Renal cortical epithelial cell (primary cell): ENCODE results near the gene OR51V1. TPM values are rescaled to one million over a fixed set of nuclear protein-coding genes. Genes with fewer than 3 reads are reported as not detected.
A peak's percentile ranks its signal among the peaks of the same experiment; 100 is the strongest.
"Not testable (repeated sequence)": the region's sequence is repeated elsewhere in the genome, so short reads cannot be mapped to it uniquely, and the experiment has no call there.

Experiments used
- DNase-seq: peaks from one replicate; pipeline ENCODE4 v3.0.0-alpha.2; 2011; ENCODE audit warnings: low read depth
- total RNA-seq: library from RNA; depleted of rRNA; stranded (reverse); fragments of >200 nt; gene quantifications from 2 replicates; pipeline ENCODE4 v1.2.3, GENCODE V29; 2014

The OR51V1 gene, protein sequence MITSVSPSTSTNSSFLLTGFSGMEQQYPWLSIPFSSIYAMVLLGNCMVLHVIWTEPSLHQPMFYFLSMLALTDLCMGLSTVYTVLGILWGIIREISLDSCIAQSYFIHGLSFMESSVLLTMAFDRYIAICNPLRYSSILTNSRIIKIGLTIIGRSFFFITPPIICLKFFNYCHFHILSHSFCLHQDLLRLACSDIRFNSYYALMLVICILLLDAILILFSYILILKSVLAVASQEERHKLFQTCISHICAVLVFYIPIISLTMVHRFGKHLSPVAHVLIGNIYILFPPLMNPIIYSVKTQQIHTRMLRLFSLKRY
- total RNA-seq: not detected in 2 replicates

DNA sequence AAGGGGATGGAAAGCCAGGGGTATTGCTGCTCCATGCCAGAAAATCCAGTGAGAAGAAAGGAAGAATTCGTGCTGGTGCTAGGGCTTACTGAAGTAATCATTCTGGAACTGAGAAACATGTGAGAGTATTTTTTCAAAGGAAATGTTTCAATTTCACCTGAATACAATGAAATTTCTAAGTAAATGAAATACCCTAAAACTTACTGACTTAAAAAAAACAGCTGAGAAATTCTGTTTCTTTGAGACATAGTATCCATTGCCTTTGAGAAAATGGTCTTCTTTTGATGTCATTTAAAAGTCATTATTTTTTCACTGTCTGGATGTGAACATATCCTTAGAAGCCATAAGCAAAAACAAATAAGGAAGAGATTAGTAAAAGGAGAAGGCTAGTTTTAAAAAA is at the start of gene OR51V1:
OR51V1 (minus strand) TSS at position 101 of the 400 bp plus-strand sequence; CDS start at position 101, 0 bp downstream.
- DNase-seq: no peak

GRCh38 chr11:5249807-5250396 is 49.4 kb upstream of the OR51V1 start, which contains the start of gene HBG1:
HBG1 (minus strand) TSS chr11:5249857; CDS start chr11:5249804, 53 bp downstream.
- not testable (repeated sequence) for DNase-seq

DNA sequence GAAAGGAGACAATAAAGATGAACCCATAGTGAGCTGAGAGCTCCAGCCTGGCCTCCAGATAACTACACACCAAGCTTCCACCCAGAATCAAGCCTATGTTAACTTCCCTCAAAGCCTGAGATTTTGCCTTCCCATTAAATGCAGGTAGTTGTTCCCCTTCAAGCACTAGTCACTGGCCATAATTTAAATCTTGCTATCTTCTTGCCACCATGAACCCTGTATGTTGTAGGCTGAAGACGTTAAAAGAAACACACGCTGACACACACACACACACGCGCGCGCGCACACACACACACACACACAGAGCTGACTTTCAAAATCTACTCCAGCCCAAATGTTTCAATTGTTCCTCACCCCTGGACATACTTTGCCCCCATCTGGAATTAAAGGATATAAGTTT is 48.0 kb upstream of the OR51V1 start:
- DNase-seq: not testable (repeated sequence)

DNA sequence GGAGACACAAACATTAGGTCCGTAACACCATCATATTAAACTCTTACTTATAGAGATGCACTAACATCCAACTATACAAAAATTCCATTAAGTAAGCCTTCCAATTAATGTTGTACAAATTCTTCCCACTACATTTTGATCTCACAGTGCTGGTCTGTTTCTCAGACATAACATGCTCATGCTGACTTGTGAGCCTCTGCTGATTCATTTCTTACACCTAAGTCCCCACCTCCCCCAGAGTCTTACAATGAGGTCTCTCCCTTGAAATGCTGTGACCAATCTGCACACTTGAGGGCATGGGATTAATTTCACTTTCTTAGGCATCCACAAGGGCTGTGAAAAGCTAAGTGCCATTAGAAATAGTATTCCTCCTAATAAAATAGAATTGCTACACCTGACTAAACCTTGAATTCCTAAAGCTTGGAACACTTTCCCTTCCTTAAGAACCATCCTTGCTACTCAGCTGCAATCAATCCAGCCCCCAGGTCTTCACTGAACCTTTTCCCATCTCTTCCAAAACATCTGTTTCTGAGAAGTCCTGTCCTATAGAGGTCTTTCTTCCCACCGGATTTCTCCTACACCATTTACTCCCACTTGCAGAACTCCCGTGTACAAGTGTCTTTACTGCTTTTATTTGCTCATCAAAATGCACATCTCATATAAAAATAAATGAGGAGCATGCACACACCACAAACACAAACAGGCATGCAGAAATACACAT is 47.1 kb upstream of the OR51V1 start:
- no peak for DNase-seq

DNA sequence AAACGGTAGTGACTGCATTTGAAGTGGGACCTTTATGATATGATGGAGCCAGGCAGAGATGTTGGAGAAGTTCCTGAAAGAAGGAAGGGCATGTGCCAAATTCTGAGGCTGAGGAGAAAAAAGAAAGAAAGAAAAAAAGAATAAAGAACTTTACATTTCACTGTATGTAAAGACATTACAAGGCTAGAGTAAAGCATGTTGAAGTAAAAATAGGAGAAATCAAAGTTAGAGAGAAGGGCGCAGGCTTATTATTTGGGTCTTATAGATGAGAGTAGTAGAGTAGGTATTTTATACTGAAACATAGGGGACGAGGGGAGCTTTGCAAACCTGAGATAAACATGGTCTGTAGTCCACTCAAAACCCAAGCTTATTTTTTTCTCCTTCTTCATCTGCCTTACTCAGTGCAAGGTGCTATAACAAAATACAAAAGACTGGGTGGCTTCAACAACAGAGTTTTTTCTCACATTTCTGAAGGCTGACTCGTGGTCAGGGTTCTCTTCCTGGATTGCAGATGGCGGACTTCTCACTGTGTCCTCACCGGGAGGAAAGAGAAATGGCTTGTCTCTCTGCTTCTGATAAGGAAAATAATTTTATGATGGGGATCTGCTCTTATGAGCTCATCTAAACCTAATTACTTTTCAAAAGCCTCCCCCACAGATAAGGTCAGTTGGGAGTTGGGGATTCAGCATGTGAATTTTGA is 46.4 kb upstream of the OR51V1 start:
- DNase-seq: no peak

- DNase-seq: no peak
These were observed 44.7 kb upstream of the OR51V1 start for GRCh38 chr11:5245155-5245554.

GRCh38 chr11:5243816-5244180 is 43.3 kb upstream of the OR51V1 start:
- no peak for DNase-seq

DNA sequence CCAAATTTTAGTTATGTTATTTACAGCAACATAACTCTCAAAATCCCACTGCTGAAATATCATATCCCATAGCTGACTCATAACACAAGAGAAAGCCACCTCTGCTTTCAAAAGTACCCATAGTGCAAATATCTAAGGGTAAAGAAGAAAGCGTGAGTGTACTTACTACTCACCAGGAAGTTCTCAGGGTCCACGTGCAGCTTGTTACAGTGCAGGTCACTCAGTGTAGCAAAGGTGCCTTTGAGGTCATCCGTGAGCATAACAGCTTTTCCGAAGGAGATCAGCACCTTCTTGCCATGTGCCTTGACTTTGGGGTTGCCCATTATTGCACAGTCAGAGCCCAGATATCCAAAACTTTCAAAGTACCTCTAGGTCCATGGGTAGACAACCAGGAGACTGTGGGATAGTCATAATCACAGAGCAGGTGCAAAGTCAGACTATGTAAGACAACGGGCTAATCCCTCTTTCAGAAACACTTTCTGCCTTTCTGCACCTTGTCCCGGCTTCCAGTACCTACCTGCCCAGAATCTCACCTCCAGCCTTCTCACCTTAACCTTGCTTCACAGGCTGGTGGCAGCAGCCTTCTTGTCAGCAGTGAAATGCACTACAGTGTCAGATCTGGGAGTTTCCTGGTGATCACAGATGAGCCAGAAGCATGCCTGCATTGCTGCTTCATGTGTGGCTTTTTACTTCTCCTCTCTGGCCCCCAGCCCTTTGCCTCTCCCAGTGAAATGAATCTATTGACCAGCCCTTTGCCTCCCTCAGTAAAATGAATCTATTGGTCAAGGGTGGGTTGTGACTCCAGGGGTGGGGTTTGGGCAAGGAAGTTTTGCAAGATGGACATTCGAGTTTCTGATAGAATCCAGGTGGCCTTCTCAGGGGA is 42.7 kb upstream of the OR51V1 start:
- no peak for DNase-seq

- no peak for DNase-seq
These were observed 41.7 kb upstream of the OR51V1 start for GRCh38 chr11:5242208-5242607.

- no peak for DNase-seq
These were observed 41.0 kb upstream of the OR51V1 start for GRCh38 chr11:5241458-5241857.

DNA sequence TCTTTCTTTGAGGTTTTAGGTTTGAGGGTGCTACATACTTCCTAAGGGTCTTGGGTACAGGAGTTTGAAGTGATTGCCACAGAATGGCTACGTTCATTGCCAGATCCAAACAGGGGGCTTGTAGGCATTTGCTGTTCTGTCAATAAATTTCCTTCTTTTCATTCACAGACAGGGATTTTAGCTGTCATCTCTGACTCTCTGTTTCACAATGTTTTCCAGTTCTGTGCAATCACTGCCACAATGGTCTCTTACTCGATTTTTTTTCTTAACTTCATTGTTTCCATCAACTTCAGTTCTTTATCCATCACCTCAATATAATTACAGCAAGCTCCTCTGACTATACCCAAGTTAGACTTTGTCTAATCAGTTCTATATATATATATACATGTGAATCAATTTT is 40.0 kb upstream of the OR51V1 start:
- no peak for DNase-seq

DNA sequence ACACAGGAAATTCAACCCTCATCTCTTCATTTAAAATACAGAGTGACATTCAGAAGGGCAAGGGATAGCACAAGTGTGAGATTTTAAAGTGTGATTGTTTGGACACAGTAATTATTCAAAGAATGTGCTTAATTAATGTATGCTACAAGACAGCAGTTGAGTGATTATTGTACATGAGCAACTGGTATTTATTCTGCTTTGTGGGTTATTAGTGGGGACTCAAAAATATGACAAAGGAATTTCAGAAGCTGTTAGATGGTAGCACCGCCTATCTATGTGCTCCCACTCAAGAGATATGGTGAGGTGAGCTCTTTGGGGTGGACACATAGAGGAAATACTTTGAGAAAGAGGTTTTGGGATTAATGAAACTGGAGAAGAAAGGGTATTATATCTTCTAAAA is 39.6 kb upstream of the OR51V1 start:
- DNase-seq: no peak

GRCh38 chr11:5239046-5239445 is 38.6 kb upstream of the OR51V1 start:
- DNase-seq: no peak

GRCh38 chr11:5238486-5238885 is 38.0 kb upstream of the OR51V1 start:
- DNase-seq: no peak

DNA sequence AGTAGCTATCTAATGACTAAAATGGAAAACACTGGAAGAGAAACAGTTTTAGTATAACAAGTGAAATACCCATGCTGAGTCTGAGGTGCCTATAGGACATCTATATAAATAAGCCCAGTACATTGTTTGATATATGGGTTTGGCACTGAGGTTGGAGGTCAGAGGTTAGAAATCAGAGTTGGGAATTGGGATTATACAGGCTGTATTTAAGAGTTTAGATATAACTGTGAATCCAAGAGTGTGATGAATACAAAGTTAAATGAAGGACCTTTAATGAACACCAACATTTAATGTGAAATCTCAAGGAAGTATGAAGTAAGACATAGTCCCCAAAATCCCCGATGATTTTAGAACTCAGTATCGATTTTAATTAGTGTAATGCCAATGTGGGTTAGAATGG is 36.9 kb upstream of the OR51V1 start:
- DNase-seq: no peak

- DNase-seq: no peak
These were observed 35.0 kb upstream of the OR51V1 start for GRCh38 chr11:5235364-5236095.

DNA sequence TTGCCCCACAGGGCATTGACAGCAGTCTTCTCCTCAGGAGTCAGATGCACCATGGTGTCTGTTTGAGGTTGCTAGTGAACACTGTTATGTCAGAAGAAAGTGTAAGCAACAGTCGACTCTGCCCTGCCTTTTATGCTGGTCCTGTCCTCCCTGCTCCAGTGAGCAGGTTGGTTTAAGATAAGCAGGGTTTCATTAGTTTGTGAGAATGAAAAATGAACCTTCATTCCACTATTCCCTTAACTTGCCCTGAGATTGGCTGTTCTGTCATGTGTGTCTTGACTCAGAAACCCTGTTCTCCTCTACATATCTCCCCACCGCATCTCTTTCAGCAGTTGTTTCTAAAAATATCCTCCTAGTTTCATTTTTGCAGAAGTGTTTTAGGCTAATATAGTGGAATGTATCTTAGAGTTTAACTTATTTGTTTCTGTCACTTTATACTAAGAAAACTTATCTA is 33.9 kb upstream of the OR51V1 start, which contains the start of gene HBD:
HBD (minus strand) TSS at position 103 of the 454 bp plus-strand sequence; CDS start at position 53, 50 bp downstream.
- DNase-seq: peak; percentile 31

DNA sequence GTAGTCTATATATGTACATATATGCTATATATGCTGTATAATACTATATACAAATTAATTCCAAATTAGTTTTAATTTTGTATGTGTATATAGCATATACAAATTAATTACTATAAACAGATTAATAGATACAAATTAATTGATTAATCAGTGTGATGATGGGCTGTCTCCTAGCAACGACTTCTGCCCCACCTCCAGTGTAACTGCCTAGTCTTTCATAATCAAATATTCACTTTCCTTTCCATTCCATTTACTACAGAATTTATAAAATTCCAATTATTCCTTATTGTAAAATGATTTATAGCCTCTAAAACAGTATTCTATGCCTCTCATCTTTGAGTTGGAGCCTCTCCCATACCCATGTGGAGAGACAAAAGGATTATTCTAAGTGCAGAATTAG is 32.8 kb upstream of the OR51V1 start:
- no peak for DNase-seq

GRCh38 chr11:5232821-5233220 is 32.3 kb upstream of the OR51V1 start:
- no peak for DNase-seq

DNA sequence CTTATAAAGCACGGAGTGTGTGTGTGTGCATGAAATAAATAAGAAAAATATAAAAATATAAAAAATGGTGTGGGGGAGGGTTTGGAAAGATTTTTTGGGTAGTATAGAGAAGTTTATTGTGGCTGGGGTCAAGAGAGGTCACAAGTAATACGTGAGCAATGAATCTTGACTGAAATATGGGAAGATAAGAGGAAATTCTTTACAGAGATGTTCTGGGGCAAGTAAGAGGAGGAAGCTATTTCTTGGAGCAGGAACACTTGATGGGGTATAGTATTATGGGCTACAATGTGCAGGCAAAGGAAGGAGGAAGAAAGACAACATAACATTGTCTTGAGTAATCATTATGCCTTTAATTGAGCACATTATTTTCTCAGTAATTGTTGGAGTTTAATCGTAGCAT is 31.7 kb upstream of the OR51V1 start:
- DNase-seq: no peak
